A549 (cell line): ENCODE data around the gene TRMT1. TPM values are rescaled to one million over a fixed set of nuclear protein-coding genes. Genes with fewer than 3 reads are reported as not detected.

Experiments
- ATAC-seq, 2 experiments: fragments of 200-7000 bp in 1 of 2; fragments of >200 bp in 1 of 2; cut with Nextera tagmentation in 1 of 2; cut with Tn5 transposase in 1 of 2; 3 replicates each; pipeline versions ENCODE4 v1.8.0 to v1.9.1; 2018 to 2020; ENCODE audit warnings: mild to moderate bottlenecking in 1 of 2, moderate library complexity in 1 of 2
- CTCF ChIA-PET: fragments of 300-600 bp; sonication (Branson Sonifier 250); formaldehyde crosslinking; extraction: SDS; loops from one replicate; lab custom pipeline; 2021; ENCODE audit warnings: antibody characterized with exemption, inconsistent platforms; lab: Yijun Ruan, JAX
- POLR2A ChIA-PET: fragments of 350-600 bp; formaldehyde crosslinking; extraction: SDS; loops from one replicate; lab custom pipeline; 2021; ENCODE audit warnings: antibody characterized with exemption, inconsistent platforms; lab: Yijun Ruan, JAX
- DNase-seq, 2 experiments: peaks; one replicate each; pipeline versions ENCODE4 v3.0.0 to v3.0.0-alpha.2; 2011 to 2016; ENCODE audit warnings: low read depth in 1 of 2, low spot score in 1 of 2
- FAIRE-seq: peaks from 2 replicates; lab custom pipeline; 2011; peaks lifted over from hg19 to GRCh38; lab: Jason Lieb, UNC
- H3K27ac ChIP-seq, 2 experiments: fragments of >200 bp; sonication (Bioruptor Twin); formaldehyde crosslinking; 3 replicates each; pipeline ENCODE4 v1.5.1; 2016 to 2017
- H3K4me1 ChIP-seq: fragments of >200 bp; sonication (Bioruptor Twin); formaldehyde crosslinking; 3 replicates; pipeline ENCODE4 v1.6.1; 2016
- H3K4me2 ChIP-seq: fragments of >200 bp; sonication (Bioruptor Twin); formaldehyde crosslinking; 3 replicates; pipeline ENCODE4 v1.6.1; 2016
- H3K4me3 ChIP-seq: fragments of >200 bp; sonication (Bioruptor Twin); formaldehyde crosslinking; 3 replicates; pipeline ENCODE4 v1.5.1; 2016
- H3K9me3 ChIP-seq: fragments of >200 bp; sonication (Bioruptor Twin); formaldehyde crosslinking; 3 replicates; pipeline ENCODE4 v1.6.1; 2016
- ATOH8 ChIP-seq: fragments of 250-450 bp; sonication (Bioruptor Pico); IDR thresholded peaks from 2 replicates; pipeline ENCODE4 v1.5.0; 2020; ENCODE audit warnings: low read depth, mild to moderate bottlenecking, moderate library complexity
- BHLHE40 ChIP-seq: IDR thresholded peaks from 2 replicates; pipeline ENCODE4 v1.6.1; 2012; ENCODE audit warnings: low read depth, low read length, inconsistent platforms
- CHD2 ChIP-seq: fragments of 150-350 bp; IDR thresholded peaks from 2 replicates; pipeline ENCODE4 v1.6.1; 2014; ENCODE audit warnings: low read length; ENCODE audit not compliant: partially characterized antibody
- CTCF ChIP-seq: fragments of >200 bp; sonication (Bioruptor Twin); formaldehyde crosslinking; IDR thresholded peaks from 3 replicates; pipeline ENCODE4 v1.5.1; 2016
- EHF ChIP-seq: fragments of 250-450 bp; sonication (Bioruptor Pico); IDR thresholded peaks from 2 replicates; pipeline ENCODE4 v1.5.0; 2020; ENCODE audit warnings: mild to moderate bottlenecking
- ELK1 ChIP-seq: fragments of 150-350 bp; IDR thresholded peaks from 2 replicates; pipeline ENCODE4 v1.6.1; 2014; ENCODE audit warnings: low read depth, mild to moderate bottlenecking, low read length
- FOSB ChIP-seq: fragments of 250-450 bp; sonication (Bioruptor Pico); IDR thresholded peaks from 2 replicates; pipeline ENCODE4 v1.5.0; 2020; ENCODE audit warnings: mild to moderate bottlenecking, moderate library complexity
- FOSL2 ChIP-seq, 2 experiments: fragments of 450-650 bp in 1 of 2; fragments of >200 bp in 1 of 2; sonication (Bioruptor Twin) in 1 of 2; formaldehyde crosslinking; IDR thresholded peaks; 2 replicates each; pipeline versions ENCODE4 v1.5.0 to v1.6.1; 2016 to 2020; ENCODE audit warnings: mild to moderate bottlenecking in 1 of 2, moderate library complexity in 1 of 2
- HDAC2 ChIP-seq: fragments of 200-600 bp; sonication (generic); IDR thresholded peaks from 2 replicates; pipeline ENCODE4 v1.6.1; 2016
- HOXB13 ChIP-seq: fragments of 250-450 bp; sonication (Bioruptor Pico); IDR thresholded peaks from 2 replicates; pipeline ENCODE4 v1.5.0; 2020; ENCODE audit warnings: low read depth, mild to moderate bottlenecking, moderate library complexity
- HOXB5 ChIP-seq: fragments of 250-450 bp; sonication (Bioruptor Pico); IDR thresholded peaks from 2 replicates; pipeline ENCODE4 v1.5.0; 2020; ENCODE audit warnings: mild to moderate bottlenecking, moderate library complexity
- JUNB ChIP-seq: fragments of >200 bp; sonication (Bioruptor Twin); formaldehyde crosslinking; IDR thresholded peaks from 2 replicates; pipeline ENCODE4 v1.6.1; 2016
- MAZ ChIP-seq: fragments of 150-350 bp; IDR thresholded peaks from 2 replicates; pipeline ENCODE4 v1.6.1; 2014; ENCODE audit warnings: antibody characterized with exemption, low read depth, low read length, borderline replicate concordance
- NR3C1 ChIP-seq: fragments of >200 bp; sonication (Bioruptor Twin); formaldehyde crosslinking; IDR thresholded peaks from 3 replicates; pipeline ENCODE4 v1.6.1; 2017
- POLR2AphosphoS2 ChIP-seq: conservative IDR thresholded peaks from 2 replicates; pipeline ENCODE4 v1.6.1; 2012; ENCODE audit warnings: low read length, improper control_type of control experiment, inconsistent platforms
- SMC3 ChIP-seq: fragments of >200 bp; sonication (Bioruptor Twin); formaldehyde crosslinking; IDR thresholded peaks from 3 replicates; pipeline ENCODE4 v1.6.1; 2018; ENCODE audit warnings: inconsistent platforms
- ZFP36 ChIP-seq: fragments of 450-650 bp; IDR thresholded peaks from 2 replicates; pipeline ENCODE4 v1.6.1; 2014; ENCODE audit warnings: borderline replicate concordance; ENCODE audit not compliant: partially characterized antibody
- ZSCAN20 ChIP-seq: fragments of 250-450 bp; sonication (Bioruptor Pico); IDR thresholded peaks from 2 replicates; pipeline ENCODE4 v1.8.0; 2022; ENCODE audit warnings: mild to moderate bottlenecking, moderate library complexity
- WGBS: methylation state at CpG from one replicate; pipeline ENCODE4 v1.1.6; 2017; ENCODE audit errors: missing lambda C conversion rate; 5-methylcytosine and 5-hydroxymethylcytosine counted together
- polyA plus RNA-seq, 4 experiments: library from polyadenylated mRNA; depleted of rRNA in 3 of 4; stranded (reverse); fragments of >200 nt; fragmentation: RNase III in 1 of 4; extraction: RNeasy Plus Mini Kit Qiagen cat#74134 plus additional on column Dnase treatment in 1 of 4; gene quantifications; 2 replicates in 3 of 4; 3 replicates in 1 of 4; pipeline ENCODE4 v1.2.3, GENCODE V29; 2011 to 2017
- TF ChIP-seq, protein P1 (sequence below): fragments of 250-450 bp; sonication (Bioruptor Pico); IDR thresholded peaks from 2 replicates; pipeline ENCODE4 v1.5.0; 2021; ENCODE audit warnings: mild to moderate bottlenecking, moderate library complexity, borderline replicate concordance
- TF ChIP-seq, protein P2 (sequence below): fragments of 450-650 bp; IDR thresholded peaks from 2 replicates; pipeline ENCODE4 v1.6.1; 2014; ENCODE audit warnings: antibody characterized with exemption
- TF ChIP-seq, protein P3 (sequence below): IDR thresholded peaks from 2 replicates; pipeline ENCODE4 v1.6.1; 2012

The TRMT1 gene
- polyA plus RNA-seq, 2 of the 4 experiments (the other 2 are of a cell fraction), result 18.2 to 29.8 TPM

DNA sequence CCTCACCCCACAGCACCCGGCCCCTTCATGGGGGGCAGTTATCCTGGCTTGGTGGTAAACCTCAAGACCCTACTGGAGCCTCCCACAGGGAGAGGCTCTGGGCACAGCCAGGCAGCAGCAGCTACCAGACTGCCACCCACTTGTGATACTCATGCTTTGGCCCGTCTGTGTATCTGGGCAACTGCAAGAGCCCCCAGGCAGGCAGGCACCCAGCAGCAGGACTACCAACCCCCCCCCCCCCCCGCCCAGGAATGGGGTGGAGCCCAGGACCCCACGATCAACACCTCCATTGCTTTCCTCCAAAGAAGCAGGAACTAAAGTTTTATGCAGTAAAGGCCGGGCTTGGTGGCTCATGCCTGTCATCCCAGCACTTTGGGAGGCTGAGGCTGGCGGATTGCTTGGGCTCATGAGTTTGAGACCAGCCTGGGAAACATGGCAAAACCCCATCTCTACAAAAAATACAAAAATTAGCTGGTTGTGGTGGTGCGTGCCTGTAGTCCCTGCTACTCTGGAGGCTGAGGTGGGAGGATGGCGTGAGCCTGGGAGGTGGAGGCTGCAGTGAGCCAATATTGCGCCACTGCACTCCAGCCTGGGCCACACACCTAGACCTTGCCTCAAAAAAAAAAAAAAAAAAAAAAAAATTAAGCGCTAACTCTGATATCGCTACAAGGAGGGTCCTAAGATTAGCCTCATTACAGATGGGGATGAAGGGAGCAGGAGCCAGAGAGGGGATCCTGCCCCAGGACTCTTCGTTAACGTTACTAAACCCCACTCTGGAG is 12.8 kb downstream of the TRMT1 start:
- CTCF ChIA-PET, result interaction anchor here (1.3 to 3.9 kb wide), 4 partner anchors 10 to 135 kb away, joined by 3 to 23 read pairs (median 10); partner anchors contain the start of gene DAND5
- H3K4me1 ChIP-seq, result no peaks in the 10 kb centered on the region
- FAIRE-seq, result no peak
- ATAC-seq, result no peak
- H3K4me2 ChIP-seq, result no peak overlapping the region
- TF ChIP-seq SMC3, result no peak
- POLR2A ChIA-PET, result no interaction called here
- no peak for DNase-seq
- H3K4me3 ChIP-seq, result no peak overlapping the region
- no peak overlapping the region for H3K27ac ChIP-seq
- WGBS, result 94% methylated on average over 10 of the region's 13 CpGs
- no peaks in the 10 kb centered on the region for H3K9me3 ChIP-seq

- DNase-seq, result peak in 1 of 2 experiments; percentile 18
- no peak for TF ChIP-seq HOXB13 (CRISPR knock-in tag)
- no peak for TF ChIP-seq ELK1
- no peak for TF ChIP-seq ATOH8 (CRISPR knock-in tag)
- TF ChIP-seq, protein P1, sequence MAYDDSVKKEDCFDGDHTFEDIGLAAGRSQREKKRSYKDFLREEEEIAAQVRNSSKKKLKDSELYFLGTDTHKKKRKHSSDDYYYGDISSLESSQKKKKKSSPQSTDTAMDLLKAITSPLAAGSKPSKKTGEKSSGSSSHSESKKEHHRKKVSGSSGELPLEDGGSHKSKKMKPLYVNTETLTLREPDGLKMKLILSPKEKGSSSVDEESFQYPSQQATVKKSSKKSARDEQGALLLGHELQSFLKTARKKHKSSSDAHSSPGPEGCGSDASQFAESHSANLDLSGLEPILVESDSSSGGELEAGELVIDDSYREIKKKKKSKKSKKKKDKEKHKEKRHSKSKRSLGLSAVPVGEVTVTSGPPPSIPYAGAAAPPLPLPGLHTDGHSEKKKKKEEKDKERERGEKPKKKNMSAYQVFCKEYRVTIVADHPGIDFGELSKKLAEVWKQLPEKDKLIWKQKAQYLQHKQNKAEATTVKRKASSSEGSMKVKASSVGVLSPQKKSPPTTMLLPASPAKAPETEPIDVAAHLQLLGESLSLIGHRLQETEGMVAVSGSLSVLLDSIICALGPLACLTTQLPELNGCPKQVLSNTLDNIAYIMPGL (CRISPR knock-in tag), result no peak
- TF ChIP-seq, protein P2, sequence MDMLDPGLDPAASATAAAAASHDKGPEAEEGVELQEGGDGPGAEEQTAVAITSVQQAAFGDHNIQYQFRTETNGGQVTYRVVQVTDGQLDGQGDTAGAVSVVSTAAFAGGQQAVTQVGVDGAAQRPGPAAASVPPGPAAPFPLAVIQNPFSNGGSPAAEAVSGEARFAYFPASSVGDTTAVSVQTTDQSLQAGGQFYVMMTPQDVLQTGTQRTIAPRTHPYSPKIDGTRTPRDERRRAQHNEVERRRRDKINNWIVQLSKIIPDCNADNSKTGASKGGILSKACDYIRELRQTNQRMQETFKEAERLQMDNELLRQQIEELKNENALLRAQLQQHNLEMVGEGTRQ, result no peak
- TF ChIP-seq, protein P3, sequence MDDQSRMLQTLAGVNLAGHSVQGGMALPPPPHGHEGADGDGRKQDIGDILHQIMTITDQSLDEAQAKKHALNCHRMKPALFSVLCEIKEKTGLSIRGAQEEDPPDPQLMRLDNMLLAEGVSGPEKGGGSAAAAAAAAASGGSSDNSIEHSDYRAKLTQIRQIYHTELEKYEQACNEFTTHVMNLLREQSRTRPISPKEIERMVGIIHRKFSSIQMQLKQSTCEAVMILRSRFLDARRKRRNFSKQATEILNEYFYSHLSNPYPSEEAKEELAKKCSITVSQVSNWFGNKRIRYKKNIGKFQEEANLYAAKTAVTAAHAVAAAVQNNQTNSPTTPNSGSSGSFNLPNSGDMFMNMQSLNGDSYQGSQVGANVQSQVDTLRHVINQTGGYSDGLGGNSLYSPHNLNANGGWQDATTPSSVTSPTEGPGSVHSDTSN, result no peak
- no peak for TF ChIP-seq EHF (CRISPR knock-in tag)
- TF ChIP-seq HOXB5 (CRISPR knock-in tag), result no peak
- no peak for TF ChIP-seq POLR2AphosphoS2
- no peak for TF ChIP-seq JUNB
- TF ChIP-seq CHD2, result no peak
- TF ChIP-seq FOSB, result no peak
- no peak for TF ChIP-seq NR3C1
- TF ChIP-seq ZFP36, result no peak
- no peak for TF ChIP-seq BHLHE40
- TF ChIP-seq HDAC2, result no peak
- TF ChIP-seq CTCF, result no peak
- TF ChIP-seq ZSCAN20 (CRISPR knock-in tag), result no peak
- no peak for TF ChIP-seq MAZ
- no peak for TF ChIP-seq FOSL2 (IDR thresholded peaks at IDR 0.05)
- no peak for TF ChIP-seq FOSL2 (CRISPR knock-in tag; IDR thresholded peaks at IDR 0.05)
- H3K9me3 ChIP-seq, result no peaks in the 10 kb centered on the region
- H3K27ac ChIP-seq, result peak within 1 kb of the TSS; percentile 30 to 73; a peak in 5 of 6 replicates
- H3K4me2 ChIP-seq, result peak within 1 kb of the TSS; percentile 58
- H3K4me1 ChIP-seq, result no peaks in the 10 kb centered on the region
- H3K4me3 ChIP-seq, result no peak within 1 kb of the TSS
- 47% methylated on average over 15 of the region's 47 CpGs for WGBS
- ChIA-PET CTCF (interaction anchor here (3.9 kb wide), 1 partner anchor 9 kb away, joined by 23 read pairs; no protein-coding TSS in a partner anchor), POLR2A (no interaction called here)
- no peak for FAIRE-seq
- peak in 1 of 2 experiments; percentile 70; a peak in 3 of 6 replicates for ATAC-seq
Observed at GRCh38 chr19:13102666-13103580, 13.6 kb downstream of the TRMT1 start, which contains the start of gene LYL1. TSS of gene LYL1 (minus strand) at chr19:13102858. CDS start at chr19:13101171, 1,687 bp downstream.
